GM18526 (cell line): Measurements from ENCODE around the gene B3GNT4.

Source experiments
- POLR2A ChIP-seq: IDR thresholded peaks from 3 replicates; pipeline ENCODE4 v1.6.1; 2011; ENCODE audit not compliant: insufficient read length; ENCODE audit errors: extremely low read depth

The B3GNT4 gene

GRCh38 chr12:122203301-122204166, at the start of gene B3GNT4:
B3GNT4 (plus strand) TSS chr12:122203709; CDS start chr12:122204619, 910 bp downstream.
- TF ChIP-seq POLR2A = no peak

DNA sequence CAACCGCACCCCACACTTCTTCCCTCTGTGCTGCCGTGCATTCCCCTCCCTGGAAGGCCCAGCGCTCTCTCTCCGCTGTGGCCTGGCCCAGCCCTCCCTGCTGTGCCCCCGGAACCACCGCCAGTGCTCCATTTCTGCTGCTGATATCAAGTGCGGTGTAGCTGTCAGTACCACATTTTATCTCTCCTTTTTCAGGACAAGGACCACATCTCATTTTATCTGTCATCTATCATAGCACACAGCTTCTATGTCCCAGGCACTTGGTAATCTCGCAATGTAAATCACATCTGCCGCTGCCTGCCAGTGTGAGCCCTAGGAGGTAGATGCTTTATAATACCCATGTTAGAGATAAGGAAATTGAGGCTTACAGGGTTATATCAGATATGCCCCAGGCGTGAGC, 47.8 kb upstream of the B3GNT4 start:
- TF ChIP-seq POLR2A = no peak

DNA sequence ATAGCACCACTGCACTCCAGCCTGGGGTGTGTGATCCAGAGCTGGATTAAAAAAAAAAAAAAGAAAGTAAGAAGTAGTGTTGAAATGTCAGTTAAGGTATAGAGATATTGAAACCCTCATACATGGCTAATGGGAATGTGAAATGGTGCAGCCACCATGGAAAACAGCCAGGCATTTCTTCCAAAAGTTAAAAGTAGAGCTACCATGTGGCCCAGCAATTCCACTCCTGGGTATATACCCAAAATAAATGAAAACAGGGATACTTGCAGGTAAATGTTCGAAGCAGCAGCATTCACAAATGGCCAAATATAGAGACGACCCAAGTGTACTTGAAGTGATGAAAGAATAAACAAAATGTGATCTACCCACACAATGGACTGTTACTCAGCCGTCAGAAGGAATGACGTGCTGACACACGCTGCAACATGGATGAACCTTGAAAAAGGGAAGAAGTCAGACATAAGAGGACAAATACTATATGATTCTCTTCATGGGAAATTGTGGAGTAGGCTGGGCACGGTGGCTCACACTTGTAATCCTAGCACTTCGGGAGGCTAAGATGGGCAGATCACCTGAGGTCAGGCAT, 44.7 kb upstream of the B3GNT4 start:
- no peak for TF ChIP-seq POLR2A

- no peak for TF ChIP-seq POLR2A
Observed at GRCh38 chr12:122159882-122160281, 43.6 kb upstream of the B3GNT4 start.

GRCh38 chr12:122160761-122161160, 42.7 kb upstream of the B3GNT4 start:
- TF ChIP-seq POLR2A = no peak

- no peak for TF ChIP-seq POLR2A
Observed at GRCh38 chr12:122161682-122162081, 41.8 kb upstream of the B3GNT4 start.

- no peak for TF ChIP-seq POLR2A
Observed at GRCh38 chr12:122162976-122163375, 40.5 kb upstream of the B3GNT4 start.

DNA sequence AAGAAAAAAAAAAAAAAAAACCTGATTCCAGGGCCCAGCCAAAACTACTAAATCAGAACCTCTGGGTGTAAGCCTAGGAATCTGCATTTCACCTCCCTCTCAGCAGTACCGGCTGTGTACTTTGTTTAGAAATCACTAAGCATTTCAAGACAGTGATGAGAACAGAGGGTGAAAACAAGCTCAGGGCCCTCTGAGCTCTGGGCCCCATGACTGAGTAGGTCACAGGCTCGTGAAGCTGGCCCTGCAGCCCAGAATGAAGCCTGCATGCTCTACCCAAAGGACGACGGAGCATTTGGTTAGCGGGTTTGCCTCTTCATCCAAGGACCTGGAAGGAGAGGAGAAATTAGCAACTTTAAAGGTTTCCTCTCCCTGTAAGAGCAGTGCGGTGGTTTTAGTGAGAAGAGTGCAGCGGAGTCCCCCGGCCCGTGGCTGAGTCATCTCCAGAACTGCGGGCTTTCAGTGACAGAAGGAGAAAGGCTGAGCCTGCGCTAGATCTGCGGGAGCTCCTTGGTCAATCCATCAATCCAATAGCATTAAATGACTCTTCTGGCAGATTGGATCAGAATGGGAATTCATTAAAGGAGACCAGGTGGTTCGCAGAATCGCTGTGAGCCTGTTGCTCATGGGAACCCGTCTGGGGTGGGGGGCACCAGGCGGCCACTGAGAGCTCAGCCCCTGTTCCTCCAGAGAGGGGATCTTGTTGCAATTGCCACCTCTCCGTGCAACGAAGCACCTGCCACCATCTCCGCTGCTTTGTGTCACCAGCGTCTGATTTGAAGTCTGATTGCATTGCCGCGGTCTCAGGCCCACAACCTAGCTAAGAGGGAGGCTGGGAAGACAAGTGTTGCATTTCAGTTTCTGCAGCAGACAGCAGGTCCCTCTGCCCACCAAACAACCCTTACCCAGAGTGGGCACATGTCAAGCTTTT, 36.8 kb upstream of the B3GNT4 start:
- TF ChIP-seq POLR2A = no peak

DNA sequence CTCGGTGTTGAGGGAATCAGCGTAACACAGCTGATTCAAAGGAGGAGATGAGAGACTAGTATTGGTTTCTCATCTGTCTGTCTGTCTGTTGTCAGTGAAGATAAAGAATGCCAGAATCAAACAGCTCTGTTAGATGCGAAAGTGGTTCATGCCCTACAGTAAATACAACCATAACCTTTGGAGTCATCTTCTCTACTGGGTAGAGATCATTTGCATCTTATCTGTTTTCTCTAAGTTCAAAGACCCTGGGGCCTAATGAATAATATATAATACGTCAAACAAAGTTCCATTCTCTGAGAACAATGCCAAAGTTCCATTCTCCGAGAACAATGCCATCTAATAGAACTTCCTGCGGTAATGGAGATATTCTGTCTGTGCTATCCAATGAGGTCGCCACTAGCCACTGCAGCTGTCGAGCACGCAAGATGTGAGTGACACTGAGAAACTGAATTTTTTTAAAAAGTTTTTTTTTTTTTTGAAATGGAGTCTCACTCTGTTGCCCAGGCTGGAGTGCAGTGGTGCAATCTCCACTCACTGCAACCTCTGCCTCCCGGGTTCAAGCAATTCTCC, 36.1 kb upstream of the B3GNT4 start:
- TF ChIP-seq POLR2A = no peak

GRCh38 chr12:122168492-122168891, 35.0 kb upstream of the B3GNT4 start:
- TF ChIP-seq POLR2A = no peak

GRCh38 chr12:122171399-122171798, 32.1 kb upstream of the B3GNT4 start:
- no peak for TF ChIP-seq POLR2A

DNA sequence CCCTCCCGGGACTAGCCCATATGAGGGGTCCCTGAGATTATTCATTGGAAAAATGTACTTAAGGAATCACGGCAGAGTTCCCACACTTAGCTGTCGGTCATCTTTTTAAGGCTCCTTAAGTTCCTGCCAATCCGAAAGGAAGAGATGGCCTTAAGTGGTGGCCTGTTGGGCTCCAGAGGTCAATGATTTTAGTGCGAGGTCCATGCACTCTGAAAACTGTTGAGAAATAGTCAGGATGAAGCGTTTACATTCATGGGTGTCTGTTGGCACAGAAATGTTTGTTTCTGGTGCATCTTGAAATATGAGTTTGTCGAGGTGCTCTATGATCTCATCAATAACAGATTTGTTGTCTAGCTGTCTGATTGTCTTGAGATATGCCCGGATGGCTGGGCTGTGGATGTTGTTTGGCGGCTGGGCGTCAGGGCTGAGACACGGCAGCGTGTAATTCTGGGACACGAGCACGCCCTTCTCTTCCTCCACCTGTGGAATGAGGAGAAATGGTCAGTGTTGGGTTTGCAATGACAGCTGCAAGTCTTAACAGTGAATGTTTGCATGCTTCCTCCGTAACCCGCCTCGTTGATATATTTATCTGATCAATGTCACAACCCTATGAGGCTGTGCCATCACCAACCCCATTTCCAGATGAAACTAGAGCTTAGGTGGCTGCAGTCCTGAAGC, 31.1 kb upstream of the B3GNT4 start:
- TF ChIP-seq POLR2A = no peak

- no peak for TF ChIP-seq POLR2A
Observed at GRCh38 chr12:122174155-122174845, 29.2 kb upstream of the B3GNT4 start, which contains the start of gene IL31. IL31 (minus strand) TSS chr12:122174221; CDS start chr12:122174172, 49 bp downstream.
